Erythroblast (primary cell): ENCODE results near the gene NUSAP1.

ENCODE experiments used
- GATA1 ChIP-seq: IDR thresholded peaks from 2 replicates; pipeline ENCODE4 v1.6.1; 2011; ENCODE audit warnings: low read depth, mild to moderate bottlenecking, control low read depth, low read length, moderate library complexity
- POLR2A ChIP-seq: IDR thresholded peaks from 2 replicates; pipeline ENCODE4 v1.6.1; 2011; ENCODE audit warnings: mild to moderate bottlenecking, low read length

DNA sequence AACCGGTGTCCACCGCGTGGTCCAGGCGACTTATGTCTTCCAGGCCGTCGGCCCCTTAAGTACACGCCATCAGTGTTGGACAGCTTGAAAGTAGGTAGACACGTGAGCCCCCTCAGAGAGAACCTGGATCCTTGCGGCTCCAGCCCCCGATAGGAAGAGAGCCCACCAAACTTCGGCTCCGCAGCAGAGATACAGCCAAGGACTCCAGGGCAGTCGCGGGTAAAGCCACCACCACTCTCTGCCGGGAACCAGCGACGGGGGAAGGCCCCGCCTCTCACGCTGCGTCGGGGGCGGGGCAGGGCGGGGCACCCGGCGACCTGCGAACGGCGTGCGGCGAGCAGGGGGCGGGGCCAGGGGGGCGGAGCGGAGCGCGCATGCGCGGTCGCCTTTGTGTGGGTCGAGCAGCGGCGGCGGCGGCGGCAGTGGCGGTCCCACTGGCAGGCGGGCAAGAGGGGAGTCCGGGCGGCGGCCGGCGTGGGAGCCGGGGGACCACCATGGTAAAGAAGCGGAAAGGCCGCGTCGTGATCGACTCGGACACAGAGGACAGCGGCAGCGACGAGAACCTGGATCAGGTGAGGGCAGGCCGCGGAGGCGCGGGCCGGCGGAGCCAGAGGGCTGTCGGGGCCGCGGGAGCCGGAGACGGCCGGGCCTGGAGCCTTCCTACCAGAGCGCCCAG, 84.2 kb downstream of the NUSAP1 start, which contains the start of gene RTF1:
- peak; percentile 57 for TF ChIP-seq POLR2A
- TF ChIP-seq GATA1 = no peak
